Transverse colon (tissue), 4 donors: ENCODE results near the gene FOXP1. TPM values are rescaled to one million over a fixed set of nuclear protein-coding genes. Genes with fewer than 3 reads are reported as not detected.

Experiments
- DNase-seq: peaks from one replicate; pipeline ENCODE4 v3.0.0-alpha.2; 2019
- H3K27ac ChIP-seq, 4 donors: fragments of 200-600 bp; sonication (generic); 2 replicates each; pipeline ENCODE4 v1.5.1; 2016 to 2018; ENCODE audit warnings: inconsistent platforms in 4 of 4
- H3K27me3 ChIP-seq: fragments of 200-600 bp; sonication (generic); 2 replicates; pipeline ENCODE4 v1.5.1; 2017; ENCODE audit warnings: inconsistent platforms
- H3K36me3 ChIP-seq, 4 donors: fragments of 200-600 bp; sonication (generic); 2 replicates each; pipeline ENCODE4 v1.5.1; 2017 to 2019; ENCODE audit warnings: inconsistent platforms in 4 of 4
- H3K4me1 ChIP-seq, 4 donors: fragments of 200-600 bp; sonication (generic); 2 replicates each; pipeline ENCODE4 v1.5.1; 2017 to 2020; ENCODE audit warnings: inconsistent platforms in 4 of 4
- H3K4me3 ChIP-seq, 4 donors: fragments of 200-600 bp; sonication (generic); 1 replicate in 1 of 4; 2 replicates in 3 of 4; pipeline versions ENCODE4 v1.5.1 to v1.6.1; 2017 to 2019; ENCODE audit warnings: inconsistent platforms in 4 of 4
- H3K9me3 ChIP-seq, 2 donors: fragments of 200-600 bp; sonication (generic); 2 replicates each; pipeline ENCODE4 v1.5.1; 2017 to 2019; ENCODE audit warnings: inconsistent platforms in 2 of 2
- CTCF ChIP-seq, 5 experiments: fragments of 200-600 bp in 3 of 5; fragments of 450-650 bp in 2 of 5; sonication (generic) in 3 of 5; IDR thresholded peaks; 1 replicate in 2 of 5; 2 replicates in 3 of 5; pipeline ENCODE4 v1.5.1; 2016 to 2017; ENCODE audit warnings: antibody characterized with exemption in 5 of 5, inconsistent platforms in 3 of 5, mild to moderate bottlenecking in 2 of 5, moderate library complexity in 1 of 5
- EP300 ChIP-seq: sonication (generic); formaldehyde crosslinking; IDR thresholded peaks from one replicate; pipeline ENCODE4 v1.6.1; 2017; ENCODE audit warnings: antibody characterized with exemption, low read depth
- POLR2A ChIP-seq: fragments of 450-650 bp; IDR thresholded peaks from one replicate; pipeline ENCODE4 v1.6.1; 2016; ENCODE audit warnings: antibody characterized with exemption, mild to moderate bottlenecking, moderate library complexity
- POLR2AphosphoS5 ChIP-seq, 3 donors: sonication (generic); formaldehyde crosslinking; IDR thresholded peaks; one replicate each; pipeline ENCODE4 v1.6.1; 2016; ENCODE audit warnings: antibody characterized with exemption in 3 of 3
- WGBS, 2 donors: methylation state at CpG; one replicate each; pipeline ENCODE4 v1.1.5; 2018; ENCODE audit warnings: low coverage in 1 of 2; 5-methylcytosine and 5-hydroxymethylcytosine counted together
- in situ Hi-C, 4 donors: fragments of 200-750 bp; cut with MboI; loops; one replicate each; pipeline versions ENCODE4 v1.15.0 to v1.15.1; 2017; ENCODE audit warnings: low sequenced_read_pairs in 3 of 4, low pct_ligation_motif_present in 1 of 4, low pct_unique_long_range_greater_than_20kb in 1 of 4
- intact Hi-C: fragments of 100-400 bp; cut with DNase I; formaldehyde crosslinking; loops from one replicate; pipeline ENCODE4 v1.15.1; 2023; ENCODE audit warnings: low total_unique reads
- total RNA-seq, 4 donors: library from RNA; depleted of rRNA; stranded (reverse); fragments of >200 nt; gene quantifications; one replicate each; pipeline ENCODE4 v1.1.0, GENCODE V29; 2016

FOXP1 gene
- total RNA-seq, 4 donors from 2014 or later: 102 to 260 (median 150) TPM

GRCh38 chr3:71554649-71555048 is 28.9 kb downstream of the FOXP1 start:
- peaks cover 0 to 15% (median 7%) of the 10 kb centered on the region in 4 donors for H3K4me1 ChIP-seq
- H3K4me3 ChIP-seq: no peak overlapping the region
- H3K27me3 ChIP-seq: no peaks in the 10 kb centered on the region
- in situ Hi-C loops: no loop called here
- WGBS, 2 donors: 80 to 93% methylated on average over 1 of the region's 1 CpG
- H3K9me3 ChIP-seq: no peaks in the 10 kb centered on the region
- no peak for TF ChIP-seq EP300
- no peak overlapping the region for H3K27ac ChIP-seq
- no peak for DNase-seq
- H3K36me3 ChIP-seq: no peaks in the 10 kb centered on the region
- intact Hi-C loops: no loop called here

GRCh38 chr3:71551311-71551919 is 32.1 kb downstream of the FOXP1 start:
- Histone ChIP-seq H3K4me1 (peaks cover 3 to 18% (median 8%) of the 10 kb centered on the region in 4 donors), H3K27ac (no peak overlapping the region), H3K36me3 (no peaks in the 10 kb centered on the region), H3K27me3 (no peaks in the 10 kb centered on the region), H3K9me3 (no peaks in the 10 kb centered on the region), H3K4me3 (no peak overlapping the region)
- DNase-seq: no peak
- 42 to 60% methylated on average over 3 of the region's 3 CpGs for whole genome bisulfite sequencing, 2 donors
- in situ Hi-C loops: no loop called here
- TF ChIP-seq EP300 (no peak), POLR2A (no peak), CTCF (IDR thresholded peaks at IDR 0.05) (no peak), POLR2AphosphoS5 (IDR thresholded peaks at IDR 0.05) (no peak)
- intact Hi-C loops: no loop called here

- H3K36me3 ChIP-seq: no peaks in the 10 kb centered on the region
Measured at GRCh38 chr3:71549951-71550350, 33.6 kb downstream of the FOXP1 start.

GRCh38 chr3:71548705-71549384 is 34.7 kb downstream of the FOXP1 start:
- in situ Hi-C loops: no loop called here
- H3K36me3 ChIP-seq: no peaks in the 10 kb centered on the region
- WGBS, 2 donors: 82 to 83% methylated on average over 4 of the region's 4 CpGs
- H3K27me3 ChIP-seq: no peaks in the 10 kb centered on the region
- TF ChIP-seq POLR2AphosphoS5 (IDR thresholded peaks at IDR 0.05): no peak
- TF ChIP-seq POLR2A: no peak
- TF ChIP-seq EP300: no peak
- TF ChIP-seq CTCF (IDR thresholded peaks at IDR 0.05): no peak
- intact Hi-C loops: no loop called here
- H3K4me3 ChIP-seq: no peak overlapping the region
- no peaks in the 10 kb centered on the region for H3K9me3 ChIP-seq
- H3K4me1 ChIP-seq: peaks cover 3 to 18% (median 8%) of the 10 kb centered on the region in 4 donors
- no peak overlapping the region for H3K27ac ChIP-seq
- no peak for DNase-seq

More at GRCh38 chr3:71549951-71550350, 33.6 kb downstream of the FOXP1 start:
- Histone ChIP-seq H3K4me3 (no peak overlapping the region), H3K4me1 (peaks cover 3 to 18% (median 8%) of the 10 kb centered on the region in 4 donors), H3K27me3 (no peaks in the 10 kb centered on the region), H3K9me3 (no peaks in the 10 kb centered on the region), H3K27ac (no peak overlapping the region)
- in situ Hi-C loops: no loop called here
- no peak for TF ChIP-seq EP300
- WGBS, 2 donors: 74 to 95% methylated on average over 6 to 7 of the region's 7 CpGs
- DNase-seq: no peak
- intact Hi-C loops: no loop called here

- H3K4me3 ChIP-seq: no peak overlapping the region
- no peaks in the 10 kb centered on the region for H3K9me3 ChIP-seq
- in situ Hi-C loops: no loop called here
- H3K36me3 ChIP-seq: no peaks in the 10 kb centered on the region
- 73 to 78% methylated on average over 4 of the region's 4 CpGs for WGBS, 2 donors
- peaks cover 3 to 28% (median 17%) of the 10 kb centered on the region in 4 donors for H3K4me1 ChIP-seq
- TF ChIP-seq POLR2AphosphoS5 (IDR thresholded peaks at IDR 0.05): no peak
- no peak for TF ChIP-seq CTCF (IDR thresholded peaks at IDR 0.05)
- TF ChIP-seq POLR2A: no peak
- TF ChIP-seq EP300: no peak
- intact Hi-C loops: no loop called here
- H3K27me3 ChIP-seq: no peaks in the 10 kb centered on the region
- no peak for DNase-seq
- H3K27ac ChIP-seq: peak overlapping the region; percentile 13 to 30 (median 20)
Measured at GRCh38 chr3:71547249-71548198, 36.0 kb downstream of the FOXP1 start.
